OCI-LY7 (cell line): ENCODE data around the gene FMR1. TPM values are rescaled to one million over a fixed set of nuclear protein-coding genes. Genes with fewer than 3 reads are reported as not detected.

Source experiments
- BruUV-seq: library from RNA; stranded (reverse); fragments of 400-500 nt; replicated peaks from 2 replicates; lab custom pipeline; 2021; lab: Mats Ljungman, UMichigan
- CTCF ChIA-PET: fragments of 300-600 bp; sonication (Branson Sonifier 250); formaldehyde crosslinking; loops from one replicate; lab custom pipeline; 2022; ENCODE audit warnings: antibody characterized with exemption; ENCODE audit not compliant: unreplicated experiment; lab: Charles Lee
- POLR2A ChIA-PET: fragments of 300-600 bp; sonication (Branson Sonifier 250); formaldehyde crosslinking; loops from one replicate; lab custom pipeline; 2022; ENCODE audit warnings: antibody characterized with exemption; lab: Charles Lee
- DNase-seq: peaks from one replicate; pipeline ENCODE4 v3.0.0-alpha.2; 2015; ENCODE audit warnings: low spot score
- H2AFZ ChIP-seq: fragments of 200-600 bp; sonication (generic), shearing (Covaris generic); 2 replicates; pipeline ENCODE4 v1.6.1; 2014; ENCODE audit warnings: mild to moderate bottlenecking, antibody characterized with exemption, low read length, moderate library complexity
- H3K27ac ChIP-seq: fragments of 200-600 bp; sonication (generic); 2 replicates; pipeline ENCODE4 v1.5.1; 2014; ENCODE audit warnings: mixed run types, low read depth, mild to moderate bottlenecking, moderate library complexity, low read length, inconsistent platforms; ENCODE audit not compliant: poor library complexity, severe bottlenecking
- H3K36me3 ChIP-seq: fragments of 200-600 bp; sonication (generic); 2 replicates; pipeline ENCODE4 v1.6.1; 2014; ENCODE audit warnings: mild to moderate bottlenecking, antibody characterized with exemption, low read length, moderate library complexity, mixed read lengths; ENCODE audit not compliant: insufficient read depth
- H3K4me1 ChIP-seq: fragments of 200-600 bp; sonication (generic); 2 replicates; pipeline ENCODE4 v1.5.1; 2014; ENCODE audit warnings: mild to moderate bottlenecking, low read length; ENCODE audit not compliant: insufficient read depth, poor library complexity, severe bottlenecking
- H3K4me2 ChIP-seq: fragments of 200-600 bp; sonication (generic); 2 replicates; pipeline ENCODE4 v1.6.1; 2014; ENCODE audit warnings: mild to moderate bottlenecking, low read length
- H3K4me3 ChIP-seq: fragments of 200-600 bp; sonication (generic); 2 replicates; pipeline ENCODE4 v1.5.1; 2014; ENCODE audit warnings: mild to moderate bottlenecking, low read depth, low read length; ENCODE audit not compliant: poor library complexity, severe bottlenecking
- H3K79me2 ChIP-seq: fragments of 200-600 bp; sonication (generic); 2 replicates; pipeline ENCODE4 v1.6.1; 2016; ENCODE audit warnings: low read depth, mild to moderate bottlenecking, low read length, moderate library complexity, mixed read lengths; ENCODE audit not compliant: insufficient read depth
- H3K9me2 ChIP-seq: fragments of 200-600 bp; sonication (generic); 2 replicates; pipeline ENCODE4 v1.6.1; 2016; ENCODE audit warnings: mild to moderate bottlenecking, low read length, mixed read lengths; ENCODE audit not compliant: insufficient read depth
- H3K9me3 ChIP-seq: fragments of 200-600 bp; sonication (generic); 2 replicates; pipeline ENCODE4 v1.6.1; 2014; ENCODE audit warnings: mild to moderate bottlenecking, mixed run types, low read length, mixed read lengths
- H4K20me1 ChIP-seq: fragments of 200-600 bp; sonication (generic); 2 replicates; pipeline ENCODE4 v1.6.1; 2014; ENCODE audit warnings: mild to moderate bottlenecking, antibody characterized with exemption, low read length, moderate library complexity, mixed read lengths; ENCODE audit not compliant: insufficient read depth
- CTCF ChIP-seq: fragments of 200-600 bp; sonication (generic); conservative IDR thresholded peaks from 2 replicates; pipeline ENCODE4 v1.5.1; 2014; ENCODE audit warnings: mild to moderate bottlenecking, antibody characterized with exemption, low read length, moderate library complexity, mixed read lengths
- EZH2phosphoT487 ChIP-seq: fragments of 200-600 bp; sonication (generic); IDR thresholded peaks from 2 replicates; pipeline ENCODE4 v1.6.1; 2018; ENCODE audit warnings: low read depth, borderline replicate concordance, mild to moderate bottlenecking, mixed run types, antibody characterized with exemption, low read length, moderate library complexity, mixed read lengths
- intact Hi-C: fragments of 100-400 bp; cut with micrococcal nuclease; formaldehyde crosslinking; loops from one replicate; pipeline ENCODE4 v1.10.0; 2022; ENCODE audit not compliant: unreplicated experiment
- total RNA-seq, 2 experiments: library from RNA; depleted of rRNA in 1 of 2; stranded (reverse); fragments of >200 nt in 1 of 2; shearing (Covaris generic) in 1 of 2; gene quantifications; 2 replicates each; pipeline ENCODE4 v1.2.3, GENCODE V29; 2014 to 2022

Gene FMR1
- total RNA-seq, 2 experiments from 2014 or later: 19.6 to 46.7 TPM

- BruUV-seq: no TSS peak
- intact Hi-C loops: loop anchor here (5.0 kb wide), 1 partner anchor 608 kb away; no protein-coding TSS in a partner anchor
- Histone ChIP-seq H3K4me1 (peaks cover 30% of the 10 kb centered on the region), H3K4me3 (peak overlapping the region; percentile 96), H3K27ac (no peak overlapping the region), H2AFZ (no peak overlapping the region), H3K9me3 (no peaks in the 10 kb centered on the region), H3K9me2 (no peaks in the 10 kb centered on the region), H3K36me3 (peaks cover 11% of the 10 kb centered on the region; the same call in 1 of the 2 replicates), H4K20me1 (peaks cover 39% of the 10 kb centered on the region), H3K79me2 (peaks cover 73% of the 10 kb centered on the region), H3K4me2 (peak overlapping the region; percentile 87)
- ChIA-PET CTCF (no interaction called here), POLR2A (interaction anchor here (0.8 kb wide), 1 partner anchor 768 kb away, joined by 4 read pairs; no protein-coding TSS in a partner anchor)
- no peak for TF ChIP-seq CTCF
- TF ChIP-seq EZH2phosphoT487: no peak
- no peak for DNase-seq
Observed at GRCh38 chrX:147914591-147914990, 2.9 kb downstream of the FMR1 start.

- H3K79me2 ChIP-seq: peaks cover 89% of the 10 kb centered on the region
- H3K4me2 ChIP-seq: no peak overlapping the region
- peaks cover 24% of the 10 kb centered on the region for H3K4me1 ChIP-seq
- no peaks in the 10 kb centered on the region for H3K9me2 ChIP-seq
- H3K4me3 ChIP-seq: no peak overlapping the region
- TF ChIP-seq CTCF (no peak), EZH2phosphoT487 (no peak)
- no peak overlapping the region for H3K27ac ChIP-seq
- H3K36me3 ChIP-seq: peaks cover 11% of the 10 kb centered on the region; the same call in 1 of the 2 replicates
- intact Hi-C loops: no loop called here
- peaks cover 40% of the 10 kb centered on the region for H4K20me1 ChIP-seq
- POLR2A ChIA-PET: interaction anchor here (0.7 kb wide), 2 partner anchors 19 to 622 kb away, joined by 3 read pairs; no protein-coding TSS in a partner anchor
- H3K9me3 ChIP-seq: no peaks in the 10 kb centered on the region
- no peak overlapping the region for H2AFZ ChIP-seq
- CTCF ChIA-PET: no interaction called here
- no peak for DNase-seq
- no TSS peak for BruUV-seq
Observed at GRCh38 chrX:147916375-147916968, 4.8 kb downstream of the FMR1 start.
